Measurements from ENCODE around the gene OR51A4.
"Not testable (repeated sequence)": the region's sequence is repeated elsewhere in the genome, so short reads cannot be mapped to it uniquely, and the experiment has no call there.

Gene OR51A4

GRCh38 chr11:4947505-4947904, at the start of gene OR51A4:
TSS of gene OR51A4 (minus strand) at chr11:4947605. CDS start at chr11:4947100, 505 bp downstream.
- DNase-seq: no peak

GRCh38 chr11:4994551-4994950, 47.1 kb upstream of the OR51A4 start, which contains the start of gene OR51L1:
TSS of gene OR51L1 (plus strand) at chr11:4994851. CDS start at chr11:4998983, 4,132 bp downstream.
- DNase-seq: no peak

- DNase-seq: no peak
These were observed 43.7 kb upstream of the OR51A4 start for GRCh38 chr11:4991060-4991459.

- no peak for DNase-seq
These were observed 36.4 kb upstream of the OR51A4 start for GRCh38 chr11:4983841-4984240.

GRCh38 chr11:4982678-4983077, 35.3 kb upstream of the OR51A4 start:
- no peak for DNase-seq

GRCh38 chr11:4979036-4979435, 31.6 kb upstream of the OR51A4 start:
- DNase-seq: peak in 1 of 14 donors; percentile 3

GRCh38 chr11:4975436-4975835, 28.0 kb upstream of the OR51A4 start:
- no peak for DNase-seq

- DNase-seq: no peak
These were observed 15.4 kb upstream of the OR51A4 start for GRCh38 chr11:4962816-4963215.

GRCh38 chr11:4960877-4961276, 13.5 kb upstream of the OR51A4 start:
- no peak for DNase-seq

- DNase-seq: no peak
These were observed 10.0 kb upstream of the OR51A4 start for GRCh38 chr11:4957396-4957795.

- not testable (repeated sequence) for DNase-seq
These were observed 8.2 kb upstream of the OR51A4 start, which contains the start of gene OR51A2 for GRCh38 chr11:4955613-4956012. TSS of gene OR51A2 (minus strand) at chr11:4955713. CDS start at chr11:4955713, 0 bp downstream.

GRCh38 chr11:4936745-4937144, 10.7 kb downstream of the OR51A4 start:
- no peak for DNase-seq

GRCh38 chr11:4932751-4933150, 14.7 kb downstream of the OR51A4 start:
- DNase-seq: no peak

GRCh38 chr11:4926608-4927007, 20.8 kb downstream of the OR51A4 start:
- no peak for DNase-seq

- DNase-seq: no peak
These were observed 23.2 kb downstream of the OR51A4 start, which contains the start of gene OR51G1 for GRCh38 chr11:4924239-4924638. TSS of gene OR51G1 (minus strand) at chr11:4924339. CDS start at chr11:4924339, 0 bp downstream.

GRCh38 chr11:4922304-4922703, 25.1 kb downstream of the OR51A4 start:
- DNase-seq: no peak

GRCh38 chr11:4921796-4922195, 25.6 kb downstream of the OR51A4 start:
- no peak for DNase-seq

GRCh38 chr11:4919250-4919649, 28.2 kb downstream of the OR51A4 start, which contains the start of gene OR51G2:
TSS of gene OR51G2 (minus strand) at chr11:4919350. CDS start at chr11:4915663, 3,687 bp downstream.
- no peak for DNase-seq

- no peak for DNase-seq
These were observed 30.8 kb downstream of the OR51A4 start for GRCh38 chr11:4916581-4916980.

GRCh38 chr11:4903484-4903883, 43.9 kb downstream of the OR51A4 start, which contains the start of gene OR51A7:
TSS of gene OR51A7 (plus strand) at chr11:4903783. CDS start at chr11:4907370, 3,587 bp downstream.
- DNase-seq: no peak
